GM13976 (cell line): Measurements from ENCODE around the gene RRAD.

ENCODE experiments used
- DNase-seq: peaks from one replicate; pipeline ENCODE4 v3.0.0; 2012; ENCODE audit warnings: low spot score
- CTCF ChIP-seq: IDR thresholded peaks from 2 replicates; pipeline ENCODE4 v1.5.1; 2012; ENCODE audit warnings: borderline replicate concordance, mild to moderate bottlenecking; ENCODE audit not compliant: insufficient read depth; ENCODE audit errors: extremely low read depth, missing control alignments, control extremely low read depth
- in situ Hi-C: fragments of 300-500 bp; cut with MboI; formaldehyde crosslinking; loops from one replicate; pipeline ENCODE4 v1.12.0; 2022; ENCODE audit warnings: low sequenced_read_pairs, mixed read lengths, inconsistent platforms; ENCODE audit not compliant: unreplicated experiment

Gene RRAD

GRCh38 chr16:66921729-66922450 lies 3.4 kb downstream of the RRAD start:
- no peak for DNase-seq
- in situ Hi-C loops = no loop called here
- no peak for TF ChIP-seq CTCF

- in situ Hi-C loops = no loop called here
- no peak for DNase-seq
- TF ChIP-seq CTCF = no peak
Measured at GRCh38 chr16:66920924-66921680, 4.2 kb downstream of the RRAD start.

DNA sequence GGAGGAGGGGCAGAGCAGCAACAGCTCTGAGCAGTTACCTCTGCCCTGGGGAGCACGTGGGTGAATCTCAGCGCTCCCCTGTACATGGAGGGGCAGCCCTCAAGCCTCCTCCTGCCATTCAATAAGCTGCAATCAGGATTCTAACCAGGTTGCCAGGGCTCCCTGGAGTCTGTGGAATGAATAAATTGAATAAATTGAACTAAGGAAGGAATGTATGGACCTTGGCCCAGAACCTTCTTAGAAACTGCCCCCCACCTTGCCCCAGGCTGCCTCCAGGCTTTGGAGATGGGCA lies 5.1 kb downstream of the RRAD start:
- in situ Hi-C loops = no loop called here
- DNase-seq = no peak
- TF ChIP-seq CTCF = no peak

DNA sequence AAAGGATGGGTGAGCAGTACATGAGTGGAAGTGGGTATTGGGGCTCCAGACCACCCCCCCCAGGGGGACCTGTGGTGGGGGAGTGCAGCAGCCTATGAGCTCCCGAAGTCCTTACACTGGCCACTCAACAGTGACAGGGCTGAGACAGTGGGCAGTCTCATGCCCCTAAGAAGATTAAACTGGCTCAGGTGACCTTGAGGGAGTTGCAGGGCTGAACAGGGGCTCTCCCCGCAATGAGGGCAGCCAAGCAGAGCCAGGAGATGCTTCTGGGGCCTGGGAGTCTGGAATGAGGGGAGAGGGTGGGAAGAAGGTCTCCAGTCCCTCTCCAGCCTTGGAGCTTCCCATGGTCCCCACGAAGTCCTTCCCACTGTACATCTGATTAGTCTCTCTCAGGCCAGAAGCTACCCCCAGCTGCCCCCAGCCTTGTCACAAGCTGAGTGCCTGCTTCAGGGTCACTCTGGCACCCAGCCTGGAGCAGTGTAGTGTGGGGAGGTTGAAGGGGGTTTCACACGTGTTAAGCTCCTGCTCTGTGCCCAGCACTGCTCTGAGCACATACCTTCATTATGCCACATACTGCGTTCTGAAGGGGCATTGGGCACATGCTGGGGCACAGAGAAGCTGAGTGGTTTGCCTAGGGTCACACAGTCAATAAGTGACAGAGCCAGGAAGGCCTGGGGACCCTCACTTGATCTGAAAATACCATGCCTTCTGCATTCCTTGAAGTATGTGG lies 5.6 kb downstream of the RRAD start:
- TF ChIP-seq CTCF = no peak
- DNase-seq = no peak
- in situ Hi-C loops = no loop called here

DNA sequence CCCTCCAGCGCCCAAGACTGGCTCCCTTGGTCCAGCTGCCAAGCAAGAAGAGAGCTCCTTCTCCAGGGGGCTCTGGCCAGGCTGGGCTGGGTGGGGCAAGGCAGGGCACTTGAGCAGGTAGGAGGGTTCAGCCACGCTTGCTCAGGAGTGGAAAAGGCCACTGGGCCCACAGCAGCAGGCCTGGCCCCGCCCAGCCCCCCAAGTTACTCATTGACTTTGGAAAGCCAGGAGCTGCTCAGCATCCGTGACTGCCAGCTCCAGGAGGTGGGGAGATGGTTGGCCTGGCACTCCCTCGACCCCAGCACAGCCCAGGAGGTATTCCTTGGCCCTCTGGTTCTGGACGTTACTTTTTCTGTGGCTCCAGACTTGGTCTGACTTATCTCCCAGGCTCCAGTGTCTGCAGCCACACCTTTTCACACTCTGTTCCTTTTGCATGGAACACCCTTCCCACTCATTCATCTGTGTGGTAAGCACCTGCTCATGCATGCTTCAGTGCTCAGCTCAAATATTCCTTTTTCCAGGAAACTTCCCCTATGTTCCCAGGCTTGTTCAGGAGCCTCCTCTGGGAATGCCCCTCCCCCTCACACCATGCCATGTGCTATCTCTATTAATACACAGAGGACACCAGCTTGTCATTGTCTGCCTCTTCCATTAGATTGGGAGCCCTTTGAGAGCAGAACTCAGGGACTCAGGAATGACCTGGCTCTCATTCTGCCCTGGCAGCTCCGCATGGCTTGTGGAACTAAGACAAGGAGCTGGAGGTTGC lies 6.3 kb downstream of the RRAD start, which contains the start of gene CDH16:
TSS of gene CDH16 (minus strand) at position 83 of the 766 bp plus-strand sequence. CDS start 820 bp downstream, outside the sequence.
- no peak for DNase-seq
- TF ChIP-seq CTCF = no peak
- in situ Hi-C loops = no loop called here

- in situ Hi-C loops = no loop called here
- DNase-seq = no peak
- no peak for TF ChIP-seq CTCF
Measured at GRCh38 chr16:66918355-66918754, 7.0 kb downstream of the RRAD start.
